Omental fat pad (tissue), 4 donors: Measurements from ENCODE around the gene ABLIM2. TPM values are rescaled to one million over a fixed set of nuclear protein-coding genes. Genes with fewer than 3 reads are reported as not detected.

Experiments used
- ATAC-seq: fragments of 150-250 bp; one replicate; pipeline ENCODE4 v1.9.1; 2016; ENCODE audit warnings: mild to moderate bottlenecking, moderate library complexity; ENCODE audit not compliant: low FRiP score
- DNase-seq: peaks from one replicate; pipeline ENCODE4 v3.0.0-alpha.2; 2019; ENCODE audit warnings: low spot score
- total RNA-seq, 4 donors: library from RNA; depleted of rRNA; stranded (reverse); fragments of >200 nt; gene quantifications; one replicate each; pipeline ENCODE4 v1.1.0, GENCODE V29; 2016
- TF ChIP-seq, protein P1 (sequence below), 3 donors: fragments of 450-650 bp; IDR thresholded peaks; one replicate each; pipeline ENCODE4 v1.5.1; 2016 to 2017; ENCODE audit warnings: antibody characterized with exemption in 3 of 3, mild to moderate bottlenecking in 3 of 3, moderate library complexity in 2 of 3

The ABLIM2 gene
- total RNA-seq, 4 donors from 2014 or later: 10.1 to 34.2 (median 13.7) TPM

DNA sequence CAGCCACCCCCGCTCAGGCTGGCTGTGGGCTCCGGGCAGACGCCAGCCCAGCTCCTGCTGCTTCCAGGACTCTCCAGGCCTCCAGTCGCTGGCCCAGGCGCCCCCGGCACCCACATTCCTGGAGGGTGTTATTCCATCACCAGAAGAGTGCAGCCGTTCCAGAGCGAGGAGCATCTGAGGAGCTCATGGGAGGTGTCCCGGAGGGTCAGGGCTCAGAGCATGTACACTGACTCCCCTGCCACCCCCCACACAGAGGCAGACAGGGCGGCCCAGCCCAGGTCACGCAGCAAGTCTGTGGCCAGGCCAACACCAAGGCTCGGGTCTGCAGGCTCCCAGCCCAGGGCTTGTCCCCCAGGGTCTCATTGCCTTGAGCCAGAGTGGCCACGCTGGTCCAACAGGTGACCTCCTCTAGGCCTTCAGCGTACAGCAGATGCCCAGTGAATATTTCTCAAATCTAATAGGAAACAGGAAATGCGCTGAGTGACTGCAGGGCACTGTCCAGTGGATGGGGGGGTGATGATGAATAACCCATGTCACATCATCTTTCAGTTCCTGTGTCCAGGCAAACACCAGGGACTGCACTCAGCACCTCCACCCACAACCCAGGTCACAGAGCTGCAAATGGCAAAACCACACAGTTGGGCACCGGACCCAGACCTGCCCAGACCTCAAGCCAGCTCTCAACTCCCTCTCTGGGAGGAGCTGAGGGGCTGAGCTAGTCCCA lies 37.2 kb downstream of the ABLIM2 start:
- no peak for DNase-seq
- ATAC-seq: no peak
- TF ChIP-seq, protein P1, sequence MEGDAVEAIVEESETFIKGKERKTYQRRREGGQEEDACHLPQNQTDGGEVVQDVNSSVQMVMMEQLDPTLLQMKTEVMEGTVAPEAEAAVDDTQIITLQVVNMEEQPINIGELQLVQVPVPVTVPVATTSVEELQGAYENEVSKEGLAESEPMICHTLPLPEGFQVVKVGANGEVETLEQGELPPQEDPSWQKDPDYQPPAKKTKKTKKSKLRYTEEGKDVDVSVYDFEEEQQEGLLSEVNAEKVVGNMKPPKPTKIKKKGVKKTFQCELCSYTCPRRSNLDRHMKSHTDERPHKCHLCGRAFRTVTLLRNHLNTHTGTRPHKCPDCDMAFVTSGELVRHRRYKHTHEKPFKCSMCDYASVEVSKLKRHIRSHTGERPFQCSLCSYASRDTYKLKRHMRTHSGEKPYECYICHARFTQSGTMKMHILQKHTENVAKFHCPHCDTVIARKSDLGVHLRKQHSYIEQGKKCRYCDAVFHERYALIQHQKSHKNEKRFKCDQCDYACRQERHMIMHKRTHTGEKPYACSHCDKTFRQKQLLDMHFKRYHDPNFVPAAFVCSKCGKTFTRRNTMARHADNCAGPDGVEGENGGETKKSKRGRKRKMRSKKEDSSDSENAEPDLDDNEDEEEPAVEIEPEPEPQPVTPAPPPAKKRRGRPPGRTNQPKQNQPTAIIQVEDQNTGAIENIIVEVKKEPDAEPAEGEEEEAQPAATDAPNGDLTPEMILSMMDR (IDR thresholded peaks at IDR 0.05): no peak

DNA sequence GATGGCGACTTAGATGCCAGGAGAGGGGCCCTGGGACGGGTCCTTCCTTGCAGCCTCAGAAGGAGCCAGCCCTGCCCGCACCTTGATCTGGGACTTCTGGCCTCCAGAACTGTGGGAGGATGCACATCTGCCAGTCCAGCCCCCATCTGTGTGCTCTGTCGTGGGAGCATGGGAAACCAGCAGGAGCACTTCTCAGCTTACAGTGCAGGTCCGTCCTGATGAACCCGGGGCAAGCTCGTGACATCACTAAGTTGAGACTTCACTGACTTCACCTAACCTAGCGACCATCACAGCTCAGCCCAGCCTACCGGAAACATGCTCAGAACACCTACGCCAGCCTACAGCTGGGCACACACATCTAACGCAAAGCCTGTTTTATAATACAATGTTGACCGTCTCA lies 38.1 kb downstream of the ABLIM2 start:
- TF ChIP-seq, protein P1 (IDR thresholded peaks at IDR 0.05): no peak
- DNase-seq (no peak), ATAC-seq (no peak)

DNA sequence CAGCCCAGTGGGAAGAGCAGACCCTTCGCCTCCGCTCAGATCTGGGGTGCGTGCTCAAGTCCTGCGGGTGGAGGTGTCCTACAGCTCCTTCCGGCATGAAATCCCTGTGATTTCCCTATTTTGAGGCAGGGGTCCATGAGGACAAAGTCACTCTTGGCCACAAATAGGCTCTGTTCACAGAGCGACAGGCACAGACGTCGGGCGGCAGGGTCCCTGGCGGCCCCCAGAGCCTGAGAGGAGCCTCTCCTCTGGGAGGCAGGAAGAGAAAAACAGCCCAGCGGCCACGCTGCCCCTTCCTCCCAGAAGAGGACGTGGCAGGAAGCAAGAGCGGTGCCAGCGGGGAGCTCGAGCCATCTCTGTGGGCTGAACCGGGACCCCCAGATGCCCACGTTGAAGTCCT lies 38.7 kb downstream of the ABLIM2 start:
- no peak for ATAC-seq
- TF ChIP-seq, protein P1 (IDR thresholded peaks at IDR 0.05): no peak
- no peak for DNase-seq

DNA sequence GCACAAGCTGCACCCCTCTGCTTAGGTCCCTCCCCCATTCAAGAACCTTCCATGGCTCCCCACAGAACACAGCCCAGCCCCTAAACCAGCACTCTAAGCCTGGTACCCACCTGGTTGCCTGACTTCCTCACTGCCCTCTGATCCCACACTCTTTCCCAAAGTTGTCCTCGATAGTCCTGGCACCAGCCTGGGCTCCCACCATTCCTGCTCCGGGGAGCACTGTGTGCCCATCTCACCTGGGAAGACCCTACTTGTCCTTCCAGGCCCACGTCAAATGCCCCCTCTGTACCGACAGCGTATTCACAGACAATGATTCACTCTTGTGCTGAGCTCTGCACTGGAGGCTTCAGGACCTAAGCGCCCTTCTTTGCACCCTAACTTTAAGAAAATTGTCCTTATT lies 40.1 kb downstream of the ABLIM2 start:
- ATAC-seq: no peak
- TF ChIP-seq, protein P1 (IDR thresholded peaks at IDR 0.05): no peak
- DNase-seq: no peak

DNA sequence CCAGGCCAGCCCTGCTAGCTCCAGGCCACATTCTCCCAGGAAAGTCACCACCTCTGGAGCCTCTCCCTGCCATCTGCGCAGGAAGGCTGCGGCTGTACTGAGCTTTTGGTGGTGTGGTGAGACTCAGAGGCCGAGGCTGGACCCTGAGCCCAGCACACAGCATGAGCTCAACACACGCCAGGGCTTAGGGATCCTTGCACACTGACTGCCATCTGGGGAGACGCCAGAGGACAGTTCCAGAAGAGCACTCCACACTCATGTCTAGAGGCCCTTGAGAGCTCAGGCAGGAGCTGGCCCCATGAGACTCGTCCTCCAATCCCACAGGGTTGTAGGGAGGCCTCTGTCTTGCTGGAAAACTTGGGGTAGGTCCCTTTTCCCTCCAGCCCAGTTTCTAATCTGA lies 40.6 kb downstream of the ABLIM2 start:
- TF ChIP-seq, protein P1 (IDR thresholded peaks at IDR 0.05): no peak
- DNase-seq: no peak

DNA sequence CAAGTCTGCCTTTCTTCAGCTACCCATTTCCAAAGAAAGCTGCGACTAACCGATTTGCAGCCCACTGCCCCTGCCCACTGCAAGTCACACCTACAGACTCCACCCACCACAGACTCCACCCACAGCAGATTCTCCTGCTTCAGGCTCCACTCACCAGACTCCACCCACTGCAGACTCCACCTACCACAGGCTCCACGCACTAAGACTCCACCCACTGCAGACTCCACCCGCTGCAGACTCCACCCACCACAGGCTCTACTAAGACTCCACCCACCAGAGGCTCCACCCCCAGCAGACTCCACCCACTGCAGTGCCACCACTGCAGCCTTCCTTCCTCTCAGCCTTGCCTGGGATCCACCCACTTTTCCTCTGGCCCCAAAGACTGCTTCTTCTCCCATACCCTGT lies 41.3 kb downstream of the ABLIM2 start:
- ATAC-seq (peak; percentile 34), DNase-seq (no peak)
- TF ChIP-seq, protein P1 (IDR thresholded peaks at IDR 0.05): no peak

More for the DNA sequence above, 40.6 kb downstream of the ABLIM2 start:
- no peak for ATAC-seq

DNA sequence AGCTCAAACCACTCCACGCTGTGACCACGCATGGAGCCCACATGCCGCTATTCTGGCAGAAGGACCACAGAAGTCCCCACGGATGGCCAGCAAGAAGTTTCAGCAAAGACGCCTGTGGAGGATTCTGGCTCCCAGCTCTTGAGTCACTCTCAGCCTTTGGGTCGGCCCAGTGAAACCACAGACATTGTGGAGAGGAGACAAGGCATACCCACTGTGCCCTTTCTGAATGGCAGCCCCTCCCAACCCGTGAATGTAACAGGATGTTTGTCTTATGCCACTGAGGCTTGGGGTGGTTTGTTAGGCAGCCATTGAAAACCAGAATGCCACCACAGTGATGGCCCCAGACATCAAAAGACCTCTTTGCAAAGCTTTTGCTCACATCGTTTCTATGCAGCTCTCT lies 42.7 kb downstream of the ABLIM2 start:
- DNase-seq (no peak), ATAC-seq (no peak)

More for the DNA sequence above, 42.7 kb downstream of the ABLIM2 start:
- TF ChIP-seq, protein P1 (IDR thresholded peaks at IDR 0.05): no peak
